GM12878 (cell line): Measurements from ENCODE around the gene OTUB2. TPM values are rescaled to one million over a fixed set of nuclear protein-coding genes. Genes with fewer than 3 reads are reported as not detected.

ENCODE experiments used
- ATAC-seq: fragments of 200-7000 bp; cut with Tn5 transposase; 3 replicates; pipeline ENCODE4 v1.9.1; 2020; ENCODE audit warnings: mild to moderate bottlenecking, moderate library complexity
- BruUV-seq: library from RNA; stranded (reverse); fragments of 400-500 nt; replicated peaks from 2 replicates; lab custom pipeline; 2021; lab: Mats Ljungman, UMichigan
- CTCF ChIA-PET: fragments of 300-600 bp; sonication (Branson Sonifier 250); formaldehyde crosslinking; extraction: SDS; loops from one replicate; lab custom pipeline; 2021; ENCODE audit warnings: inconsistent platforms; lab: Yijun Ruan, JAX
- POLR2A ChIA-PET: fragments of 350-600 bp; formaldehyde crosslinking; extraction: SDS; loops from one replicate; lab custom pipeline; 2021; ENCODE audit warnings: inconsistent platforms; lab: Charles Lee
- RAD21 ChIA-PET: fragments of 300-600 bp; sonication (Branson Sonifier 250); formaldehyde crosslinking; loops from one replicate; lab custom pipeline; 2023; ENCODE audit warnings: antibody characterized with exemption; ENCODE audit not compliant: unreplicated experiment; lab: Charles Lee
- SMC1A ChIA-PET: fragments of 300-600 bp; sonication (Branson Sonifier 250); formaldehyde crosslinking; loops from one replicate; lab custom pipeline; 2023; ENCODE audit not compliant: unreplicated experiment, uncharacterized antibody; lab: Charles Lee
- DNase-seq: peaks from one replicate; pipeline ENCODE4 v3.0.0-alpha.2; 2011; ENCODE audit warnings: low read depth, low spot score
- FAIRE-seq: peaks from 3 replicates; lab custom pipeline; 2011; peaks lifted over from hg19 to GRCh38; lab: Jason Lieb, UNC
- H2AFZ ChIP-seq: 2 replicates; pipeline ENCODE4 v1.6.0; 2011; ENCODE audit warnings: low read depth, low read length, control low read depth; ENCODE audit not compliant: control insufficient read depth
- H3K27ac ChIP-seq: 2 replicates; pipeline ENCODE4 v1.5.1; 2011; ENCODE audit warnings: control low read depth; ENCODE audit not compliant: control insufficient read depth, insufficient read depth
- H3K27me3 ChIP-seq, 2 experiments: replicated peaks in 1 of 2; 2 replicates each; pipeline versions ENCODE4 v1.6.0 to v1.6.1; 2011; ENCODE audit warnings: low read length in 1 of 2; ENCODE audit not compliant: control insufficient read depth in 2 of 2, insufficient read depth in 2 of 2
- H3K36me3 ChIP-seq, 2 experiments: 2 replicates each; pipeline ENCODE4 v1.5.1; 2011; ENCODE audit warnings: low read length in 1 of 2; ENCODE audit not compliant: control insufficient read depth in 2 of 2, insufficient read depth in 2 of 2
- H3K4me1 ChIP-seq: 2 replicates; pipeline ENCODE4 v1.6.1; 2011; ENCODE audit warnings: mild to moderate bottlenecking, low read length, moderate library complexity, mixed read lengths; ENCODE audit not compliant: control insufficient read depth, insufficient read depth
- H3K4me2 ChIP-seq: 2 replicates; pipeline ENCODE4 v1.6.0; 2011; ENCODE audit warnings: control low read depth; ENCODE audit not compliant: control insufficient read depth, insufficient read depth
- H3K4me3 ChIP-seq: fragments of 200-600 bp; sonication (generic); 2 replicates; pipeline ENCODE4 v1.5.1; 2016
- H3K79me2 ChIP-seq: 2 replicates; pipeline ENCODE4 v1.6.0; 2011; ENCODE audit warnings: low read length; ENCODE audit not compliant: control insufficient read depth, insufficient read depth
- H3K9ac ChIP-seq: 2 replicates; pipeline ENCODE4 v1.8.0; 2011; ENCODE audit warnings: low read length, control low read depth, mixed read lengths; ENCODE audit not compliant: control insufficient read depth, insufficient read depth
- H3K9me3 ChIP-seq: replicated peaks from 3 replicates; pipeline ENCODE4 v1.5.1; 2011; ENCODE audit warnings: mild to moderate bottlenecking, low read length; ENCODE audit not compliant: control insufficient read depth, insufficient read depth
- H4K20me1 ChIP-seq: 2 replicates; pipeline ENCODE4 v1.6.0; 2011; ENCODE audit not compliant: control insufficient read depth, insufficient read depth
- EGR1 ChIP-seq, 2 experiments: IDR thresholded peaks; 1 replicate in 1 of 2; 2 replicates in 1 of 2; pipeline ENCODE4 v1.6.1; 2011 to 2012; ENCODE audit warnings: low read depth in 2 of 2, low read length in 2 of 2, borderline replicate concordance in 1 of 2, mild to moderate bottlenecking in 1 of 2, moderate library complexity in 1 of 2
- FOXK2 ChIP-seq: fragments of 450-650 bp; IDR thresholded peaks from 2 replicates; pipeline ENCODE4 v1.6.1; 2017; ENCODE audit warnings: mild to moderate bottlenecking, moderate library complexity
- GABPA ChIP-seq: IDR thresholded peaks from 2 replicates; pipeline ENCODE4 v1.6.1; 2014; ENCODE audit warnings: antibody characterized with exemption, low read depth, mild to moderate bottlenecking, inconsistent platforms
- MTA3 ChIP-seq: IDR thresholded peaks from 2 replicates; pipeline ENCODE4 v1.6.1; 2012; ENCODE audit warnings: low read length, inconsistent platforms, borderline replicate concordance
- NR2C1 ChIP-seq: fragments of 450-650 bp; IDR thresholded peaks from 2 replicates; pipeline ENCODE4 v1.6.1; 2017; ENCODE audit warnings: antibody characterized with exemption, mild to moderate bottlenecking, moderate library complexity
- PAX5 ChIP-seq: IDR thresholded peaks from 2 replicates; pipeline ENCODE4 v1.6.1; 2011; ENCODE audit warnings: low read depth, low read length, borderline replicate concordance
- YBX1 ChIP-seq: fragments of 450-650 bp; IDR thresholded peaks from 2 replicates; pipeline ENCODE4 v1.6.1; 2016; ENCODE audit warnings: antibody characterized with exemption
- ZBED1 ChIP-seq: IDR thresholded peaks from 2 replicates; pipeline ENCODE4 v1.6.1; 2016; ENCODE audit warnings: borderline replicate concordance
- WGBS: methylation state at CpG from one replicate; pipeline ENCODE4 v1.1.6; 2016; ENCODE audit warnings: low lambda C conversion rate; ENCODE audit not compliant: insufficient replicate concordance, insufficient coverage; ENCODE audit errors: missing lambda C conversion rate; 5-methylcytosine and 5-hydroxymethylcytosine counted together
- in situ Hi-C: fragments of 300-500 bp; cut with MboI; formaldehyde crosslinking; loops from 9 replicates; pipeline ENCODE4 v1.14.3; 2018; ENCODE audit warnings: mixed read lengths
- intact Hi-C: fragments of 100-400 bp; cut with micrococcal nuclease; formaldehyde crosslinking; loops from one replicate; pipeline ENCODE4 v1.14.2; 2022; ENCODE audit not compliant: unreplicated experiment
- polyA plus RNA-seq, 11 experiments: library from polyadenylated mRNA; depleted of rRNA in 4 of 11; unstranded in 6 of 11; stranded (reverse) in 5 of 11; fragments of >200 nt; fragmentation: Nextera tagmentation in 4 of 11; fragmentation: Illumina TruSeq in 1 of 11; extraction: Ambion mirVana in 4 of 11; extraction: Trizol in 1 of 11; gene quantifications; 1 replicate in 1 of 11; 2 replicates in 10 of 11; pipeline versions ENCODE4 v1.2.1 to v1.2.3, GENCODE V29; 2011 to 2016; ENCODE audit warnings: inconsistent platforms in 2 of 11, missing spikeins in 2 of 11, low read depth in 1 of 11
- total RNA-seq, 4 experiments: library from RNA; depleted of rRNA in 3 of 4; stranded (reverse); fragments of >200 nt in 3 of 4; fragmentation: Illumina TruSeq in 1 of 4; extraction: Trizol in 1 of 4; gene quantifications; 2 replicates each; pipeline versions ENCODE4 v1.2.1 to v1.2.3, GENCODE V29; 2013 to 2021
- TF ChIP-seq, protein P1 (sequence below), 3 experiments: IDR thresholded peaks in 2 of 3; conservative IDR thresholded peaks in 1 of 3; 2 replicates each; pipeline ENCODE4 v1.5.1; 2011; ENCODE audit warnings: low read depth in 3 of 3, low read length in 3 of 3, mild to moderate bottlenecking in 3 of 3, control low read depth in 2 of 3, moderate library complexity in 2 of 3, inconsistent platforms in 1 of 3, mixed read lengths in 1 of 3; ENCODE audit not compliant: control insufficient read depth in 2 of 3, insufficient read depth in 1 of 3; ENCODE audit errors: extremely low read depth in 1 of 3
- TF ChIP-seq, protein P2 (sequence below): fragments of 450-650 bp; IDR thresholded peaks from 2 replicates; pipeline ENCODE4 v1.6.1; 2017; ENCODE audit warnings: antibody characterized with exemption, mild to moderate bottlenecking, moderate library complexity
- TF ChIP-seq, protein P3 (sequence below): fragments of 150-350 bp; IDR thresholded peaks from 2 replicates; pipeline ENCODE4 v1.6.1; 2016; ENCODE audit warnings: low read depth, low read length
- TF ChIP-seq, protein P4 (sequence below): fragments of 450-650 bp; IDR thresholded peaks from 2 replicates; pipeline ENCODE4 v1.6.1; 2016; ENCODE audit warnings: mild to moderate bottlenecking

Gene OTUB2
- total and polyA plus RNA-seq, 10 of the 15 experiments (the other 5 are each of a cell fraction or from before 2014, with no cell fraction given) = 0.05 to 0.82 (median 0.43) TPM

DNA sequence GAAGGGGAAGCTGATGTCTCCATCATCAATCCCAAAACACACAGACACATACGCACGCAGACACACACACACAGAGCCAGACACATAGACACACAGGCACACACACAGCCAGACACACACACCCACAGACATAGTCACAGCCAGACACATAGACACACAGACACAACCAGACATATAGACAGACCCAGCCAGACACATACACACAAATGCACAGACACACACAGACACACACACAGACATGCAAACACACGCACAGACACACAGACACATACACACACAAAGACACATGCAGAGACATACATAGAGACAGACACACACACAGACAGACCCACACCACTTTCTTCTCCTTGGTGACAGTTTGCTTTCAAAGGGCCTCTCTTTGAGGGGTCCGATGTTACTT is 22.7 kb upstream of the OTUB2 start (continued):
- TF ChIP-seq MTA3 = no peak

DNA sequence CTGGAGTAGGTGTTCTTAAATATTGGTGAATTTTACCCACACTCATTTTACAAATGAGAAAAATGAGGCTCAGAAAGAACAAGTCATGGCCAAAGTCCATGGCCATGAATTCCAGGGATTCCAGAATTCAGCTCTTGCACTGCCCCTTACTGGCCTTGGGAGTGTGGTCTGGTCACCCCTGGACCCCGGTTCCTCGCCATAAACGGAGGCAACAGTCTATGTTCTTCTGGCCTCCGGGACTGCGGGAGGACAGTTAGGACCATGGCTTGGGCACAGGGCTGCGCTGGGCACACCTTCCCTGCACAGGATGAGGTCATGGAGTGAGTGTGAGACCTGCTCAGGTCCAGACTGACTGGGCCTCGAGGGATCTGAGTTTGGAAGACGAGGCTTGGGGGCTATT is 22.1 kb upstream of the OTUB2 start:
- intact Hi-C loops = loop anchor here (5.0 kb wide), 1 partner anchor 47 kb away; no protein-coding TSS in a partner anchor
- H3K4me2 ChIP-seq = no peak overlapping the region
- BruUV-seq = no TSS peak
- H3K27ac ChIP-seq = no peak overlapping the region
- in situ Hi-C loops = loop anchor here (5.0 to 10.0 kb wide), 2 partner anchors 62 to 349 kb away; no protein-coding TSS in a partner anchor
- ATAC-seq (no peak), DNase-seq (no peak), FAIRE-seq (no peak)
- SMC1A ChIA-PET = interaction anchor here (0.8 to 3.0 kb wide), 7 partner anchors 20 to 68 kb away, joined by 3 to 24 read pairs (median 4); no protein-coding TSS in a partner anchor
- peaks cover 24% of the 10 kb centered on the region for H3K4me1 ChIP-seq
- no peak overlapping the region for H3K4me3 ChIP-seq
- no peaks in the 10 kb centered on the region for H3K27me3 ChIP-seq
- no peak overlapping the region for H2AFZ ChIP-seq
- H3K9ac ChIP-seq = no peak overlapping the region
- no peaks in the 10 kb centered on the region for H4K20me1 ChIP-seq
- WGBS = 32% methylated on average over 8 of the region's 8 CpGs
- RAD21 ChIA-PET = interaction anchor here (1.0 to 9.3 kb wide), 5 partner anchors 9 to 63 kb away, joined by 3 to 344 read pairs (median 5); no protein-coding TSS in a partner anchor
- H3K79me2 ChIP-seq = no peaks in the 10 kb centered on the region
- POLR2A ChIA-PET = interaction anchor here (1.4 kb wide), 1 partner anchor 64 kb away, joined by 7 read pairs; no protein-coding TSS in a partner anchor
- no peaks in the 10 kb centered on the region for H3K36me3 ChIP-seq
- H3K9me3 ChIP-seq = no peaks in the 10 kb centered on the region
- CTCF ChIA-PET = interaction anchor here (0.7 to 16.9 kb wide), 16 partner anchors 8 to 687 kb away, joined by 3 to 541 read pairs (median 4); partner anchors contain the start of genes ASB2, DDX24 and IFI27L1
- TF ChIP-seq, protein P1, sequence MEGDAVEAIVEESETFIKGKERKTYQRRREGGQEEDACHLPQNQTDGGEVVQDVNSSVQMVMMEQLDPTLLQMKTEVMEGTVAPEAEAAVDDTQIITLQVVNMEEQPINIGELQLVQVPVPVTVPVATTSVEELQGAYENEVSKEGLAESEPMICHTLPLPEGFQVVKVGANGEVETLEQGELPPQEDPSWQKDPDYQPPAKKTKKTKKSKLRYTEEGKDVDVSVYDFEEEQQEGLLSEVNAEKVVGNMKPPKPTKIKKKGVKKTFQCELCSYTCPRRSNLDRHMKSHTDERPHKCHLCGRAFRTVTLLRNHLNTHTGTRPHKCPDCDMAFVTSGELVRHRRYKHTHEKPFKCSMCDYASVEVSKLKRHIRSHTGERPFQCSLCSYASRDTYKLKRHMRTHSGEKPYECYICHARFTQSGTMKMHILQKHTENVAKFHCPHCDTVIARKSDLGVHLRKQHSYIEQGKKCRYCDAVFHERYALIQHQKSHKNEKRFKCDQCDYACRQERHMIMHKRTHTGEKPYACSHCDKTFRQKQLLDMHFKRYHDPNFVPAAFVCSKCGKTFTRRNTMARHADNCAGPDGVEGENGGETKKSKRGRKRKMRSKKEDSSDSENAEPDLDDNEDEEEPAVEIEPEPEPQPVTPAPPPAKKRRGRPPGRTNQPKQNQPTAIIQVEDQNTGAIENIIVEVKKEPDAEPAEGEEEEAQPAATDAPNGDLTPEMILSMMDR (IDR thresholded peaks at IDR 0.05 in 2 of 3, conservative IDR thresholded peaks at IDR 0.05 in 1 of 3; ENCODE audit: control insufficient read depth in 2 of 3, extremely low read depth in 1 of 3, insufficient read depth in 1 of 3, low read depth in 3 of 3, low read length in 3 of 3) = no peak
- TF ChIP-seq EGR1 (IDR thresholded peaks at IDR 0.05; ENCODE audit: borderline replicate concordance in 1 of 2, low read depth in 2 of 2, low read length in 2 of 2) (no peak), GABPA (no peak), PAX5 (no peak), YBX1 (no peak), NR2C1 (no peak), FOXK2 (no peak), ZBED1 (no peak)
- TF ChIP-seq, protein P2, sequence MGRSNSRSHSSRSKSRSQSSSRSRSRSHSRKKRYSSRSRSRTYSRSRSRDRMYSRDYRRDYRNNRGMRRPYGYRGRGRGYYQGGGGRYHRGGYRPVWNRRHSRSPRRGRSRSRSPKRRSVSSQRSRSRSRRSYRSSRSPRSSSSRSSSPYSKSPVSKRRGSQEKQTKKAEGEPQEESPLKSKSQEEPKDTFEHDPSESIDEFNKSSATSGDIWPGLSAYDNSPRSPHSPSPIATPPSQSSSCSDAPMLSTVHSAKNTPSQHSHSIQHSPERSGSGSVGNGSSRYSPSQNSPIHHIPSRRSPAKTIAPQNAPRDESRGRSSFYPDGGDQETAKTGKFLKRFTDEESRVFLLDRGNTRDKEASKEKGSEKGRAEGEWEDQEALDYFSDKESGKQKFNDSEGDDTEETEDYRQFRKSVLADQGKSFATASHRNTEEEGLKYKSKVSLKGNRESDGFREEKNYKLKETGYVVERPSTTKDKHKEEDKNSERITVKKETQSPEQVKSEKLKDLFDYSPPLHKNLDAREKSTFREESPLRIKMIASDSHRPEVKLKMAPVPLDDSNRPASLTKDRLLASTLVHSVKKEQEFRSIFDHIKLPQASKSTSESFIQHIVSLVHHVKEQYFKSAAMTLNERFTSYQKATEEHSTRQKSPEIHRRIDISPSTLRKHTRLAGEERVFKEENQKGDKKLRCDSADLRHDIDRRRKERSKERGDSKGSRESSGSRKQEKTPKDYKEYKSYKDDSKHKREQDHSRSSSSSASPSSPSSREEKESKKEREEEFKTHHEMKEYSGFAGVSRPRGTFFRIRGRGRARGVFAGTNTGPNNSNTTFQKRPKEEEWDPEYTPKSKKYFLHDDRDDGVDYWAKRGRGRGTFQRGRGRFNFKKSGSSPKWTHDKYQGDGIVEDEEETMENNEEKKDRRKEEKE = no peak
- TF ChIP-seq, protein P3, sequence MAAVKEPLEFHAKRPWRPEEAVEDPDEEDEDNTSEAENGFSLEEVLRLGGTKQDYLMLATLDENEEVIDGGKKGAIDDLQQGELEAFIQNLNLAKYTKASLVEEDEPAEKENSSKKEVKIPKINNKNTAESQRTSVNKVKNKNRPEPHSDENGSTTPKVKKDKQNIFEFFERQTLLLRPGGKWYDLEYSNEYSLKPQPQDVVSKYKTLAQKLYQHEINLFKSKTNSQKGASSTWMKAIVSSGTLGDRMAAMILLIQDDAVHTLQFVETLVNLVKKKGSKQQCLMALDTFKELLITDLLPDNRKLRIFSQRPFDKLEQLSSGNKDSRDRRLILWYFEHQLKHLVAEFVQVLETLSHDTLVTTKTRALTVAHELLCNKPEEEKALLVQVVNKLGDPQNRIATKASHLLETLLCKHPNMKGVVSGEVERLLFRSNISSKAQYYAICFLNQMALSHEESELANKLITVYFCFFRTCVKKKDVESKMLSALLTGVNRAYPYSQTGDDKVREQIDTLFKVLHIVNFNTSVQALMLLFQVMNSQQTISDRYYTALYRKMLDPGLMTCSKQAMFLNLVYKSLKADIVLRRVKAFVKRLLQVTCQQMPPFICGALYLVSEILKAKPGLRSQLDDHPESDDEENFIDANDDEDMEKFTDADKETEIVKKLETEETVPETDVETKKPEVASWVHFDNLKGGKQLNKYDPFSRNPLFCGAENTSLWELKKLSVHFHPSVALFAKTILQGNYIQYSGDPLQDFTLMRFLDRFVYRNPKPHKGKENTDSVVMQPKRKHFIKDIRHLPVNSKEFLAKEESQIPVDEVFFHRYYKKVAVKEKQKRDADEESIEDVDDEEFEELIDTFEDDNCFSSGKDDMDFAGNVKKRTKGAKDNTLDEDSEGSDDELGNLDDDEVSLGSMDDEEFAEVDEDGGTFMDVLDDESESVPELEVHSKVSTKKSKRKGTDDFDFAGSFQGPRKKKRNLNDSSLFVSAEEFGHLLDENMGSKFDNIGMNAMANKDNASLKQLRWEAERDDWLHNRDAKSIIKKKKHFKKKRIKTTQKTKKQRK = no peak
- TF ChIP-seq, protein P4, sequence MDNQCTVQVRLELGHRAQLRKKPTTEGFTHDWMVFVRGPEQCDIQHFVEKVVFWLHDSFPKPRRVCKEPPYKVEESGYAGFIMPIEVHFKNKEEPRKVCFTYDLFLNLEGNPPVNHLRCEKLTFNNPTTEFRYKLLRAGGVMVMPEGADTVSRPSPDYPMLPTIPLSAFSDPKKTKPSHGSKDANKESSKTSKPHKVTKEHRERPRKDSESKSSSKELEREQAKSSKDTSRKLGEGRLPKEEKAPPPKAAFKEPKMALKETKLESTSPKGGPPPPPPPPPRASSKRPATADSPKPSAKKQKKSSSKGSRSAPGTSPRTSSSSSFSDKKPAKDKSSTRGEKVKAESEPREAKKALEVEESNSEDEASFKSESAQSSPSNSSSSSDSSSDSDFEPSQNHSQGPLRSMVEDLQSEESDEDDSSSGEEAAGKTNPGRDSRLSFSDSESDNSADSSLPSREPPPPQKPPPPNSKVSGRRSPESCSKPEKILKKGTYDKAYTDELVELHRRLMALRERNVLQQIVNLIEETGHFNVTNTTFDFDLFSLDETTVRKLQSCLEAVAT = no peak
